GM19351 (cell line): Measurements from ENCODE around the gene SMYD3.
A peak's percentile ranks its signal among the peaks of the same experiment; 100 is the strongest.

ENCODE experiments used
- ATAC-seq: cut with Tn5 transposase; IDR thresholded peaks from one replicate; pipeline ENCODE4 v1.9.1; 2021; ENCODE audit warnings: mild to moderate bottlenecking, moderate library complexity; ENCODE audit not compliant: unreplicated experiment

Gene SMYD3

DNA sequence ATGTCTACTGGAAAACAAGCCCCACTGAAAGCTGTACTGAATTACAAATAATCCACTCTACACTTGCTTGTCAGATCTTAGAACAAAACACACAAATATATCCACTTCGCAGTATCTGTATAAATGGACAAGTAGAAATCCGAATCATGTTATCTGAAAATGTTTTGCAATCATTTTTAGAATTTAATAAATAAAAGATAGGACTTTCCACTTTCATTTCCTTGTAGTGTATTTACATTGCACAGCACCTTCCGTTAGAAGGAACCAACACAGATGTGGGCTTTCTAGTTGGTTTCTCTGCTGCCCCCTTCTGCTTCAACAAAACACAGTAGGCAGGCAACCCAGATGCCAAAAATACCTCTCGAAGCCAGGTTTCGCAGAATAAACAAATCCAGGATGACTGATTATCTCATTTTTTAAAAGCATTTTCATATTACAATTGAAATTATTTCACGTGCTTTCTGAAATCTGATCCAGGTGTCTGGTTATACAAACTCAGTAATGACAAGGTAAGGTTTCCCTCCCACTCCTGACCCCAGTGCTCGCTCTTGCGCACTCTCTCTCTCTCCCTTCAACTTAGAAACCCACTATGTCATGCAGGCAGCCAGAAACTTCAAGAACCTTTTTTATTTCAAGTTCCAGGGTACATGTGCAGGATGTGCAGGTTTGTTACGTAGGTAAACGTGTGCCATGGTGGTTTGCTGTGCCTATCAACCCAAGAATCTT lies 389.9 kb downstream of the SMYD3 start:
- ATAC-seq, result peak; percentile 98

DNA sequence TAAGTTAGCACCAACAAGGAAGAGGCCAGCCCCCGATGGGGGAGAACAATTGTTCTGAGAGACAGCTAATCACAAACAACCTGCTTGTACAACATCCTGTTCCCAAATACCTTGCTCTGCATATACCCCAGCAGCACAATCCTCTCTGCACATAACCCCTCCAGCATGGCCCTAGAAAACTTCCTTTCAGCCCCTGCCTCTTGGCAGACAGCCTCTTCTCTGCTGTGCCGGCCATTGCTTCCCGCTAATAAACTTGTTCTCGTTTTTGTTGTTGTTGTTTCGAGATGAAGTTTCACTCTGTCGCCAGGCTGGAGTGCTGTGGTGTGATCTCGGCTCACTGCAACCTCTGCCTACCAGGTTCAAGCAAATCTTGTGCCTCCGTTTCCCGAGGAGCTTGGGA lies 392.7 kb downstream of the SMYD3 start:
- ATAC-seq, result no peak

DNA sequence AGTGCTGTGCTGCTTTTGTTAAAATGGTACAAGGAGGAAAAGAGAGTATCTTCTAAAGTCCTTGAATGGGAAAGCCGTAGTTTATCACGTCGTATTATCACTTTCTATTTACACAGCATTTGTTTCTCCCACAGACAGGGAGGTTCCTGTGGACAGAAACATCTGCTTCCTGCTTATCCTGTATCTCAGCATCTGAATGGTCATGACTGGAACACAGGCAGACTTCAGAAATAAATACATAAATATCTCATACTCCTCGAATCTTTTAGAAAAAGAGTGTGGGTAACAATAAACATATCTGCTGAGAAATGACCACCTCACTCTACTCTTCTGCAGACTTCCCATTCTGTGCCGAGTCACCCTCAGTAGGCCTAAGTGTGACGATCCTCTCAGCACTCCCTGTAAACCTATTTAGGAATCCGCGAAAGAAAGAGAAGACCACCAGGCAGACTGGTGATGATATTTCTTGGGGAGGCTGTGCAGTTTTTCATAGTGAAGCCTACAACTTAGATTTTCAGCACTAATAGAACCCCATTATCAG lies 393.5 kb downstream of the SMYD3 start:
- ATAC-seq, result no peak

DNA sequence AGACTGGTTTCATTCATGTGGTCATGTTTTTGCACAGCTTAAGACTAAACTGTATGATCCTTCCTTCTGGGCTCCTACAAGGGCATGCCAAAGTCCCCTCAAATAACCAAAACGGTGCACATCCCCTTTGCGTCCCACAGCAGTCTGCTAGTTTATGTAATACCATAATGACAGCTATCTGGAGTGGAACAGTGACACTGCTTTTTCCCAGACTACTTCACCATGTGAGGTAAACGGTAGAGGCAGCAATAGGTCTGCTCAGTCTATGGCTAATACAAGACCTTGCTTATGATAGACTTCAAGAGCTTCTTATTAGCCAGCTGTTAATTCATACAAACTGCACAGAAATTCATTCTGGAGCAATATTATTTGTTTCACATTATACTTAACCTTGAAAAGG lies 395.5 kb downstream of the SMYD3 start:
- no peak for ATAC-seq

GRCh38 chr1:246110343-246111219 lies 396.5 kb downstream of the SMYD3 start:
- no peak for ATAC-seq

DNA sequence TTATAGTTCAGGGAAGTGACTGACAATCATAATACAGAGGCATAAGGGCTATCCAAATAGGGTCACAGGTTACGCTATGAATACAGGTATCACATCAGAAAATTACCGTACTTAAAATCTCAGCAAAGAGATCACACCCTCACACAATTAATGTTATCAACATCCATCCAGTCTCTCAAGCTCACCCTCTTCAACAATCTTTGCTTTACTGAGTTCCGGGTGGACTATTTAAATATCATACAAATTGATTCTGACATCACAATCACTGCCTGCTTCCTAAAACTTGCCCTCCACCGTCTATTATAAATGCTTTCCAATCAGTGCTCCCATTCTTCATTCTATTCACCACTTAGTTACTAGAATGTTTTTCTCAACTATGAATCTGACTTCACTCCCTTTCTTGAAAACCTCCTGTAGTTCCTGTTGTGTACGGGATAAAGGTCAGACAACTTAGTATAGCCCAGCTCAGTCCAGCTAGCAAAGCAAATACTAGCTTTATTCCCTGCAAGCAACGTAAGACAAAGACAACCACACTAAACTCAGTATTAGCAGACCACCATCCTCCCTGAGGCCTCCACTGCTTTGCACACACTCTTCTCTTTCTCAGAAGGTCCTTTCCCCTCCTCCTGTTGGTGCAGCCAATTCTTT lies 398.7 kb downstream of the SMYD3 start:
- ATAC-seq, result no peak

DNA sequence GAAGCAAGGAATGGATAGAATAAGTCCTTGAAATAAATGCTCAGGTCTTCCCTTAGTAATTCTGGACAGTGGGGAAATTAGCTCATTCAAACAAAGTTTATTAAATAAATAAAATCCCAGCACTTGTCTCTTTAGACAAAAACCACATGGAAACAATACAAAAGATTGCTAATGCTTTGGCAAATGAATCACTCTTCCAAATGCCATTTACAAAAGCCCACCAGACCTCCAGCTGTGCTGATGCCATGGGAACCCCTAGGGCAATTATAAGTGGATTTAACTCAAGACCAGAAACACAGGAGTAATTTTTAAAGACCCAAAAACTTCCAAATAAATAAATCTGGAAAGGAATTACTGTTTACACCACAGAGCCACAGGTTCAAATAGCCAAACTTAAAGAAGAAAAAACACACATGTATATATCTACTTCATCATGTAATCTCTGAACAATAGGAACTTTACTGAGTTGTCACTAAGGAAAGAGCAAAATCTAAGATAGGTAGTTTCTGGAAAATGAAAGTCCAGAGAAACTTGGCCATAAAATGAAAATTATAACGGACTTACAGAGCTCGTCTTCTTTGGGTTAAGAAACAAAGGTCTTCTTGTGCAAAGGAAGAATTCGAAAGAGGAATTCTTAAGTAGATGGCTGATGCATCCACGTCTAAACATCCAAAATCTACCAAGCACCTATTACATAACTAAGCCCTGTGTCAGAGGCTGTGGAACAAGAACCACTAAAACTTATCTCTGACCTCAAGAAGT lies 399.4 kb downstream of the SMYD3 start:
- ATAC-seq, result no peak

- peak; percentile 96 for ATAC-seq
Measured at GRCh38 chr1:246106342-246106763, 400.7 kb downstream of the SMYD3 start.

DNA sequence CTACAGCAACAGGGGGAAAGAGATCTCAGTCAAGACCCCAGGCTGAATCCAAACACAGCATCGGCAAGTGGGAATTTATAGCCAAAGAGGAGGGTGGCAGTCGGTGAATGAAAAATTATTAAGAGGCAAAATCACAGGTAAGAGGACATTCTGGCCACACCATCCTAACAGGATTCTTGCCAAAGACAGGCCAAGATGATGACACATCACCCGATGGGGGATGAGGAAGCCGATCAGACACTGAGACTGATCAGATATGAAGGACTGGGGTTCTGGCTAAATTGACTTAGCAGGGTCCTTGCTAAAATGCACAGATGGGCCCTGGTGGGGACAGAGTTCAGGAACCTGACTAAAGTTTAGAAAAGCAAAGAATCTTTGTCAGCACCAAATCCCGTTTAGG lies 402.2 kb downstream of the SMYD3 start:
- ATAC-seq, result no peak

GRCh38 chr1:246099570-246099969 lies 407.5 kb downstream of the SMYD3 start:
- ATAC-seq, result no peak

- ATAC-seq, result no peak
Measured at GRCh38 chr1:246096356-246096755, 410.7 kb downstream of the SMYD3 start.

GRCh38 chr1:246095443-246095842 lies 411.6 kb downstream of the SMYD3 start:
- ATAC-seq, result no peak

- no peak for ATAC-seq
Measured at GRCh38 chr1:246093230-246093629, 413.8 kb downstream of the SMYD3 start.

GRCh38 chr1:246092136-246092535 lies 414.9 kb downstream of the SMYD3 start:
- no peak for ATAC-seq

GRCh38 chr1:246091477-246091876 lies 415.6 kb downstream of the SMYD3 start:
- ATAC-seq, result no peak

- no peak for ATAC-seq
Measured at GRCh38 chr1:246086191-246086590, 420.9 kb downstream of the SMYD3 start.

DNA sequence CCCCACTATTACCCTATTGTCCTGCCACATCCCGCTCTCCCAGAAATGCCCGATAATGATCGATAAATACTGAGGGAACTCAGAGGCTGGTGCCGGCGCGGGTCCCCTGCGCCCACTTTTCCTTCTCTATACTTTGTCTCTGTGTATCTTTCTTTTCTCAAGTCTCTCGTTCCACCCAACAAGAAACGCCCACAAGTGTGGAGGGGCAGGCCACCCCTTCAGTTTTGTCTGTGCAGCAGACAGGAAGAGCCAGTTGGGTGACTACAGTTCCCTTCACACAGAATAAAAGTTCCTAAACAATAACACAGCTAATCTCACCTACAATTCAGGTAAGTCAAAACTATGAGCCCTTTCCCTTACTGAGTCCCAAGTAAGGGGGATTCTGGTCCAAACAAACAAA lies 423.7 kb downstream of the SMYD3 start:
- ATAC-seq, result no peak

DNA sequence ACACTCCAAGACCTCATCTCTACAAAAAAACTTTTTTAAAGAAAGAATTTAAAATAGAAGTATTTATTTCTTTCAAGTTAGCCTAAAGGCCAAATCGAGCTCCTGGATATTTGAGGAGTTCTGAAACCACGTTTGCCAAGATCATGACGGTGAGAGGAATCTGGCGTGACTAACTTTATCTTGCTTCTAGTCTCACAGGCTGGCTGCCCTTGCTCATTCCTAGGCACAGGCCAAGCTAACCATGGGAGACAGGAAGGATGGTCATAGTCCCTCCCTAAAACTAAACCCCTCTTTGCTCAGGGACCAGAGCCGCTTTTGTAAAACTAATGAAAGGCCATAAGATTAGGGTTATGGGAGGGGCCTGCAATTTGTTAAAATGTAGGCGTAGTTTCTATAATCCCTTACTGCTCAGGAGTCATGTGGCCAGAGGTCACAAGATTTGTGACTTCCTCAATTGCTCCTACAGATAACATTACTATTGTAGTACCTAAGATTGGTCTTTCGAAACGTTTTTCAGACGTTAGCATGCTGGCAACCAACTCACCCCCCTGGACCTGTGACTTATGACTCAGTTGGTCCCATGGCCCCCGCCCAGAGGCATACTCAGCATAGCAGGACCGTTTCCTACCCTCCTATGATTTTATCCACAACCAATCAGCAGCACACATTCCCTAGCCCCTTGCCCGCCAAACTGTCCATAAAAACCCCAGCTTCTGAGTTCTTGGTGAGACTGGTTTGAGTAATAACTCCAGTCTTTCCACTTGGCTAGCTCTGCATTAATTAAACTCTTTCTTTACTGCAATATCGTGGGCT lies 425.0 kb downstream of the SMYD3 start:
- no peak for ATAC-seq

DNA sequence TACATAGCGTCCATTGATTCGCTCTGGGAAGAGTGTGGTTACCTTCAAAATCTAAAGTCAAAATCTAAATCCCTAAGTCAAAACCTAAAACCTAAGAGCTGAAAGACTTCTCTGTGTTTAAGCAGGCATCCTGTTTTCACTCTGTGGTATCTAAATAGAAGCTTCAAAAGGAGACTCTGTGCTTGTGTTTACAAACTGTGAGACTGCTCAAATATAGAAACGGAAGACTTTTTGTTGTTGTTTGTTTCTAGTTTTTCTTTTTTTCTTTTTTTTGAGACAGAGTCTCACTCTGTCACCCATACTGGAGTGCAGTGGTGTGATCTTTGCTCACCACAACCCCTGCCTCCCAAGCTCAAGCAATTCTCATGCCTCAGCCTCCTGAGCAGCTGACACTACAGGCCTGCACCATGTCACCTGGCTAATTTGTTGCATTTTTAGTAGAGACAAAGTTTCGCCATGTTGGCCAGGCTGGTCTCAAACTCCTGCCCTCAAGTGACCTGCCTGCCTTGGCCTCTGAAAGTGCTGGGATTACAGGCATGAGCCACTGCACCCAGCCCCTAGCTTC lies 425.9 kb downstream of the SMYD3 start:
- ATAC-seq, result no peak

DNA sequence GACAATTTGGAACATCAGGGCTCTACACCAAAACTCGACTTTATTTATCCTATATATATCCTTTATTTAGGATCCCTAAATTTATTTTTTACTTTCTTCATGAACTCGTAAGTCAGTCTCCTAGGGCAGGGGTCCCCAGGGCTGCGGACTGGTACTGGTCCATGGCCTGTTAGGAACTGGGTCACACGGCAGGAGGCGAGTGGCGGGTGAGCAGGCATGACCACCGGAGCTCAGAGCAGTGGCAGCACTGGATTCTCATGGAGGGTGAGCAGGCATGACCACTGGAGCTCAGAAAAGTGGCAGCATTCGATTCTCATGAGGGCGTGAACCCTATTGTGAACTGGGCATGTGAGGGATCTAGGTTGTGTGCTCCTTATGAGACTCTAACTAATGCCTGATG lies 427.0 kb downstream of the SMYD3 start:
- no peak for ATAC-seq
